Smooth muscle cell (in vitro differentiated cells): ENCODE data around the gene GNG4. TPM values are rescaled to one million over a fixed set of nuclear protein-coding genes. Genes with fewer than 3 reads are reported as not detected.

Experiments used
- DNase-seq: peaks from one replicate; lab custom pipeline; 2025; ENCODE audit not compliant: unreplicated experiment; lab: John Stamatoyannopoulos, UW
- H2AFZ ChIP-seq: fragments of 200-600 bp; sonication (generic); 2 replicates; pipeline ENCODE4 v1.6.0; 2016; ENCODE audit warnings: antibody characterized with exemption, low read depth, mild to moderate bottlenecking
- H3F3A ChIP-seq: fragments of 200-600 bp; sonication (generic); 2 replicates; pipeline ENCODE4 v1.6.0; 2017; ENCODE audit warnings: antibody characterized with exemption, low read depth
- H3K27ac ChIP-seq: fragments of 200-600 bp; sonication (generic); 2 replicates; pipeline ENCODE4 v1.5.1; 2016; ENCODE audit warnings: low read depth, mild to moderate bottlenecking
- H3K27me3 ChIP-seq: fragments of 200-600 bp; sonication (generic); 2 replicates; pipeline ENCODE4 v1.6.1; 2016; ENCODE audit warnings: low read depth, mild to moderate bottlenecking
- H3K36me3 ChIP-seq: fragments of 200-600 bp; sonication (generic); 2 replicates; pipeline ENCODE4 v1.5.1; 2016; ENCODE audit warnings: low read depth
- H3K4me1 ChIP-seq: fragments of 200-600 bp; sonication (generic); 2 replicates; pipeline ENCODE4 v1.5.1; 2016; ENCODE audit warnings: low read depth
- H3K4me2 ChIP-seq: fragments of 200-600 bp; sonication (generic); 2 replicates; pipeline ENCODE4 v1.6.0; 2016; ENCODE audit warnings: mild to moderate bottlenecking
- H3K4me3 ChIP-seq: fragments of 200-600 bp; sonication (generic); 2 replicates; pipeline ENCODE4 v1.5.1; 2016; ENCODE audit warnings: mild to moderate bottlenecking
- H3K79me2 ChIP-seq: fragments of 200-600 bp; sonication (generic); 2 replicates; pipeline ENCODE4 v1.6.0; 2016; ENCODE audit warnings: low read depth, mild to moderate bottlenecking
- H3K9ac ChIP-seq: fragments of 200-600 bp; sonication (generic); 2 replicates; pipeline ENCODE4 v1.6.0; 2016; ENCODE audit warnings: low read depth
- H3K9me3 ChIP-seq: fragments of 200-600 bp; sonication (generic); replicated peaks from 2 replicates; pipeline ENCODE4 v1.5.1; 2016; ENCODE audit warnings: low read depth
- H4K20me1 ChIP-seq: fragments of 200-600 bp; sonication (generic); 2 replicates; pipeline ENCODE4 v1.6.0; 2016; ENCODE audit warnings: low read depth
- WGBS: methylation state at CpG from one replicate; pipeline ENCODE4 v1.1.7; 2016; ENCODE audit warnings: low lambda C conversion rate; 5-methylcytosine and 5-hydroxymethylcytosine counted together
- polyA plus RNA-seq: library from polyadenylated mRNA; unstranded; fragments of >200 nt; fragmentation: Nextera tagmentation; extraction: Ambion mirVana; gene quantifications from 2 replicates; pipeline ENCODE4 v1.2.1, GENCODE V29; 2016
- total RNA-seq: library from RNA; depleted of rRNA; stranded (reverse); fragments of >200 nt; gene quantifications from 2 replicates; pipeline ENCODE4 v1.2.3, GENCODE V29; 2014
- TF ChIP-seq, protein P1 (sequence below): fragments of 200-600 bp; sonication (generic); IDR thresholded peaks from 2 replicates; pipeline ENCODE4 v1.5.1; 2017; ENCODE audit warnings: borderline replicate concordance, mild to moderate bottlenecking, antibody characterized with exemption; ENCODE audit not compliant: insufficient read depth, poor library complexity, severe bottlenecking

GNG4 gene
- total and polyA plus RNA-seq, 2 experiments from 2014 or later = 2.7 to 3.1 TPM

DNA sequence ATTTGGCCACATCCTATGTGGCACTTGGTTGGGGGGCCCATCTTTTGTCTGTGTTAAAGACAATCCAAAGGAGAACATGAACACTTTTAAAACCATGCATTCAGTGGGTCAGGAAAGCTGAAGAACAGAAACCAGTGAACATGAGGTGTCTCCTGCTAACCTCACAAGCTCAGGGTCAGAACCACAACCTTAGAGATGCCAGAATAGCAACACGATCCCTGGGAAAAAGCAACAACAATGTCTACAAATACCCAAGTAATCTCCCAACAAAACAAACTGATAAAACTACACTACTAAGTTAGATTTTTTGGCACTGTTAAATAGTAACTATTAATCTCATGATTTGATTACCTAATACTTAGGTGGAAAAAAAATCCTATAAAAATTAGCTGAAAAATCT lies 34.1 kb upstream of the GNG4 start:
- Histone ChIP-seq H3K79me2 (peaks cover 9% of the 10 kb centered on the region), H3K4me2 (no peak overlapping the region), H3K36me3 (peaks cover 4% of the 10 kb centered on the region), H3K9ac (no peak overlapping the region), H3K4me3 (no peak overlapping the region), H3K27ac (no peak overlapping the region), H3K9me3 (no peaks in the 10 kb centered on the region), H2AFZ (no peak overlapping the region), H3K27me3 (no peaks in the 10 kb centered on the region), H4K20me1 (peaks cover 50% of the 10 kb centered on the region), H3F3A (no peaks in the 10 kb centered on the region), H3K4me1 (peaks cover 9% of the 10 kb centered on the region)
- no peak for DNase-seq
- WGBS = 95% methylated on average over 1 of the region's 1 CpG
- TF ChIP-seq, protein P1, sequence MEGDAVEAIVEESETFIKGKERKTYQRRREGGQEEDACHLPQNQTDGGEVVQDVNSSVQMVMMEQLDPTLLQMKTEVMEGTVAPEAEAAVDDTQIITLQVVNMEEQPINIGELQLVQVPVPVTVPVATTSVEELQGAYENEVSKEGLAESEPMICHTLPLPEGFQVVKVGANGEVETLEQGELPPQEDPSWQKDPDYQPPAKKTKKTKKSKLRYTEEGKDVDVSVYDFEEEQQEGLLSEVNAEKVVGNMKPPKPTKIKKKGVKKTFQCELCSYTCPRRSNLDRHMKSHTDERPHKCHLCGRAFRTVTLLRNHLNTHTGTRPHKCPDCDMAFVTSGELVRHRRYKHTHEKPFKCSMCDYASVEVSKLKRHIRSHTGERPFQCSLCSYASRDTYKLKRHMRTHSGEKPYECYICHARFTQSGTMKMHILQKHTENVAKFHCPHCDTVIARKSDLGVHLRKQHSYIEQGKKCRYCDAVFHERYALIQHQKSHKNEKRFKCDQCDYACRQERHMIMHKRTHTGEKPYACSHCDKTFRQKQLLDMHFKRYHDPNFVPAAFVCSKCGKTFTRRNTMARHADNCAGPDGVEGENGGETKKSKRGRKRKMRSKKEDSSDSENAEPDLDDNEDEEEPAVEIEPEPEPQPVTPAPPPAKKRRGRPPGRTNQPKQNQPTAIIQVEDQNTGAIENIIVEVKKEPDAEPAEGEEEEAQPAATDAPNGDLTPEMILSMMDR = no peak

DNA sequence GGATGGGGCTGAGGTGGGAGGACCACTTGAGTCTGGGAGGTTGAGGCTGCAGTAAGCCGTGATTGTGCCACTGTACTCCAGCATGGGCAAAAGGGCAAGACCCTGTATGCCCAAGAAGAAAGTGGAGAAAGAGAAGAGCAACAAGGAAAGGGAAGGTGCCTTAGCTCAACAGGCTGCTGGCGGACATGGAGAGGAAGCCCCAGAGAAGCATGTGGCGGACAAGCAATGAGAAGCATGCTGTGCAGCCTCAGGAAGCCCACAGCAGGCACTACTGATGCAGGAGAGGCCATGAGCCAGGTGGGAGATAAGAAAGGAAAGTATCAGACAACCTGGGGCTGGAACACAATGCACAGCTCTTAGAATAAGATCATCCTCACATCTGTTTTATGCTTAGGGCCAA lies 32.6 kb upstream of the GNG4 start:
- Histone ChIP-seq H3K36me3 (peaks cover 4% of the 10 kb centered on the region), H3K27me3 (no peaks in the 10 kb centered on the region), H3K4me1 (peaks cover 10% of the 10 kb centered on the region), H3K4me3 (no peak overlapping the region), H3K9me3 (no peaks in the 10 kb centered on the region), H2AFZ (no peak overlapping the region), H4K20me1 (peaks cover 48% of the 10 kb centered on the region), H3K9ac (no peak overlapping the region), H3K79me2 (peaks cover 16% of the 10 kb centered on the region), H3K27ac (peak overlapping the region; percentile 47), H3K4me2 (no peak overlapping the region), H3F3A (no peaks in the 10 kb centered on the region)
- WGBS = 100% methylated on average over 3 of the region's 3 CpGs
- TF ChIP-seq, protein P1 = no peak
- DNase-seq = no peak

DNA sequence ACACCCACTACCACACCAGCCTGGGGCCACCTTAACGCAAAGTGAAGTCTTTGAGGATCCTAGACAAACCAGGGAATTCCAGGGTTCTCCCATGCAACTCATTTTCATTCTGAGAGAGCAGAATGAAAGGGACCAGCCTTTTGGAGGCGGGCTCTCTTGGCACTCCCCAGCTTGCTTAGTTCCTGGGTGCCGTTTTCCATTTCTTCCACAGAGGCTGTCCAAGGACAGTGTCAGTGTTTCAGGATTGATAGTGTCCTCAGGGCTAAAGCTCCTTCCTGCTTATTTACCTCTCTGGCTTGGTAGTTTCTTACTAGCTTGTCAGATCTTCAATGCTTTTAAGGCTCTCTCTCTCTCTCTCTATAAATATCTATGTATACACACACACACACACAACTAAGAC lies 30.1 kb upstream of the GNG4 start:
- Histone ChIP-seq H3K4me1 (peaks cover 16% of the 10 kb centered on the region), H3K4me3 (no peak overlapping the region), H3K36me3 (peaks cover 4% of the 10 kb centered on the region), H4K20me1 (peaks cover 47% of the 10 kb centered on the region), H3K27me3 (no peaks in the 10 kb centered on the region), H3F3A (no peaks in the 10 kb centered on the region), H3K9me3 (no peaks in the 10 kb centered on the region), H2AFZ (no peak overlapping the region), H3K27ac (no peak overlapping the region), H3K9ac (no peak overlapping the region), H3K79me2 (peaks cover 16% of the 10 kb centered on the region), H3K4me2 (no peak overlapping the region)
- TF ChIP-seq, protein P1 = no peak
- 70% methylated on average over 3 of the region's 3 CpGs for WGBS
- DNase-seq = no peak

DNA sequence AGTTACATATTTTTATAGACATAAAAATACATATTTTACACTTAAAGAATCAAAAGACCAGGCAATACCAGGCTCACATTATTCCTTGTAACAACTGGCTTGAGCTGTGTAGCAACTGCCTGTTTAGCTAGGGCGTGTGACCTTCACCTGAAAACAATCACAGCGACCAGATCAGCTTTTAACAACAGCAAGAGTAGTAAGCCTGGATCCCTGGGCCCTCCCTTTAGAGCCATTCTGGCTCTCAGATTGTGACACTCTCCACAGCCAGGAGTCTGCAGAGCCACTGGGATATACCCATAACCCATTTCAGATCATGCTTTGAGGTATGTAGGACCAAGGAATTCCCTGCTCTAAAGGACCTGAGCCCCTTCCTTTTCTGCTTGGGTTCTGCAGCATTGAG lies 29.4 kb upstream of the GNG4 start:
- peaks cover 16% of the 10 kb centered on the region for H3K79me2 ChIP-seq
- H3K27ac ChIP-seq = no peak overlapping the region
- 69% methylated on average over 2 of the region's 2 CpGs for WGBS
- H3K9me3 ChIP-seq = no peaks in the 10 kb centered on the region
- H3F3A ChIP-seq = no peaks in the 10 kb centered on the region
- DNase-seq = no peak
- peaks cover 4% of the 10 kb centered on the region for H3K36me3 ChIP-seq
- H3K4me2 ChIP-seq = no peak overlapping the region
- no peak overlapping the region for H3K4me3 ChIP-seq
- no peak overlapping the region for H3K9ac ChIP-seq
- TF ChIP-seq, protein P1 = no peak
- no peak overlapping the region for H2AFZ ChIP-seq
- H3K4me1 ChIP-seq = peaks cover 23% of the 10 kb centered on the region
- H4K20me1 ChIP-seq = peaks cover 41% of the 10 kb centered on the region
- no peaks in the 10 kb centered on the region for H3K27me3 ChIP-seq
